ENCODE results near the gene PCNT. TPM values are rescaled to one million over a fixed set of nuclear protein-coding genes. Genes with fewer than 3 reads are reported as not detected.

Gene PCNT
- total RNA-seq, 1 donor from 2014 or later, result 73.2 TPM

GRCh38 chr21:46472246-46472645, 148.3 kb downstream of the PCNT start:
- intact Hi-C loops (cut with micrococcal nuclease), result no loop called here

- intact Hi-C loops (cut with micrococcal nuclease), result no loop called here
Observed at GRCh38 chr21:46474382-46474781, 150.4 kb downstream of the PCNT start.

GRCh38 chr21:46475296-46475695, 151.3 kb downstream of the PCNT start:
- intact Hi-C loops (cut with micrococcal nuclease), result no loop called here

GRCh38 chr21:46477765-46478164, 153.8 kb downstream of the PCNT start:
- intact Hi-C loops (cut with micrococcal nuclease), result no loop called here

- intact Hi-C loops (cut with micrococcal nuclease), result no loop called here
Observed at GRCh38 chr21:46478910-46479309, 155.0 kb downstream of the PCNT start.

GRCh38 chr21:46480466-46480865, 156.5 kb downstream of the PCNT start:
- intact Hi-C loops (cut with micrococcal nuclease), result no loop called here

GRCh38 chr21:46482225-46482845, 158.4 kb downstream of the PCNT start:
- intact Hi-C loops (cut with micrococcal nuclease), result no loop called here

GRCh38 chr21:46482846-46483231, 158.9 kb downstream of the PCNT start:
- intact Hi-C loops (cut with micrococcal nuclease), result no loop called here

GRCh38 chr21:46483300-46484295, 159.6 kb downstream of the PCNT start:
- intact Hi-C loops (cut with micrococcal nuclease), result no loop called here

GRCh38 chr21:46486481-46487126, 162.6 kb downstream of the PCNT start:
- intact Hi-C loops (cut with micrococcal nuclease), result no loop called here

GRCh38 chr21:46489162-46489663, 165.3 kb downstream of the PCNT start:
- intact Hi-C loops (cut with micrococcal nuclease), result no loop called here

GRCh38 chr21:46489800-46490199, 165.8 kb downstream of the PCNT start:
- intact Hi-C loops (cut with micrococcal nuclease), result no loop called here

GRCh38 chr21:46491553-46491952, 167.6 kb downstream of the PCNT start:
- intact Hi-C loops (cut with micrococcal nuclease), result no loop called here

GRCh38 chr21:46492851-46493250, 168.9 kb downstream of the PCNT start:
- intact Hi-C loops (cut with micrococcal nuclease), result no loop called here

- intact Hi-C loops (cut with micrococcal nuclease), result no loop called here
Observed at GRCh38 chr21:46493828-46494227, 169.9 kb downstream of the PCNT start.

Other genes starting within 250 kb of the PCNT start
- 1.9 and 2.1 TPM in 2 replicates for gene COL6A2, start 226.0 kb upstream of the PCNT start, total RNA-seq
- 0.25 and 0.34 TPM in 2 replicates for gene FTCD, start 168.6 kb upstream of the PCNT start, total RNA-seq
- gene SPATC1L, start 139.7 kb upstream of the PCNT start, total RNA-seq, result 8.2 and 9.4 TPM in 2 replicates
- gene LSS, start 95.4 kb upstream of the PCNT start, total RNA-seq, result 41.0 and 42.0 TPM in 2 replicates
- gene MCM3AP, start 38.5 kb upstream of the PCNT start, total RNA-seq, result 115 and 118 TPM in 2 replicates
- gene YBEY, start 37.8 kb upstream of the PCNT start, total RNA-seq, result 9.5 and 10.2 TPM in 2 replicates
- 50.0 and 50.3 TPM in 2 replicates for gene C21orf58, start 286 bp upstream of the PCNT start, total RNA-seq
- gene DIP2A, start 134.7 kb downstream of the PCNT start, total RNA-seq, result 47.4 and 47.6 TPM in 2 replicates